ENCODE measurements around the gene CTSS.

The CTSS gene

GRCh38 chr1:150763018-150763417 is 2.6 kb downstream of the CTSS start:
- H4K20me1 ChIP-seq (ENCODE audit: insufficient read depth, low read length), result no peaks in the 10 kb centered on the region
- peaks cover 4% of the 10 kb centered on the region; the same call in 1 of the 2 replicates for H3F3A ChIP-seq (ENCODE audit: insufficient read depth, low read length)
- H3K27me3 ChIP-seq (replicated peaks; ENCODE audit: insufficient read depth, low read length), result no peaks in the 10 kb centered on the region
- H3K9me3 ChIP-seq (replicated peaks; ENCODE audit: insufficient read depth, low read length), result no peaks in the 10 kb centered on the region
- H3K4me3 ChIP-seq (ENCODE audit: low read length), result no peak overlapping the region
- H3K27ac ChIP-seq (ENCODE audit: low read length), result no peak overlapping the region
- H3K4me2 ChIP-seq (ENCODE audit: low read depth, low read length), result no peak overlapping the region
- H3K9me2 ChIP-seq (replicated peaks; ENCODE audit: insufficient read depth, low read length), result no peaks in the 10 kb centered on the region
- H3K36me3 ChIP-seq (replicated peaks; ENCODE audit: insufficient read depth, low read length), result no peaks in the 10 kb centered on the region
- no peak for TF ChIP-seq EZH2phosphoT487 (IDR thresholded peaks at IDR 0.05; ENCODE audit: low read length)
- TF ChIP-seq EZH2 (optimal IDR thresholded peaks at IDR 0.05; ENCODE audit: low read depth, low read length), result no peak
- TF ChIP-seq, protein P1, sequence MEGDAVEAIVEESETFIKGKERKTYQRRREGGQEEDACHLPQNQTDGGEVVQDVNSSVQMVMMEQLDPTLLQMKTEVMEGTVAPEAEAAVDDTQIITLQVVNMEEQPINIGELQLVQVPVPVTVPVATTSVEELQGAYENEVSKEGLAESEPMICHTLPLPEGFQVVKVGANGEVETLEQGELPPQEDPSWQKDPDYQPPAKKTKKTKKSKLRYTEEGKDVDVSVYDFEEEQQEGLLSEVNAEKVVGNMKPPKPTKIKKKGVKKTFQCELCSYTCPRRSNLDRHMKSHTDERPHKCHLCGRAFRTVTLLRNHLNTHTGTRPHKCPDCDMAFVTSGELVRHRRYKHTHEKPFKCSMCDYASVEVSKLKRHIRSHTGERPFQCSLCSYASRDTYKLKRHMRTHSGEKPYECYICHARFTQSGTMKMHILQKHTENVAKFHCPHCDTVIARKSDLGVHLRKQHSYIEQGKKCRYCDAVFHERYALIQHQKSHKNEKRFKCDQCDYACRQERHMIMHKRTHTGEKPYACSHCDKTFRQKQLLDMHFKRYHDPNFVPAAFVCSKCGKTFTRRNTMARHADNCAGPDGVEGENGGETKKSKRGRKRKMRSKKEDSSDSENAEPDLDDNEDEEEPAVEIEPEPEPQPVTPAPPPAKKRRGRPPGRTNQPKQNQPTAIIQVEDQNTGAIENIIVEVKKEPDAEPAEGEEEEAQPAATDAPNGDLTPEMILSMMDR (IDR thresholded peaks at IDR 0.05; ENCODE audit: low read length), result no peak
- DNase-seq, result no peak
- no peak overlapping the region for H2AFZ ChIP-seq (ENCODE audit: low read length)
- H3K9ac ChIP-seq (ENCODE audit: low read length), result no peak overlapping the region
- peaks cover 7% of the 10 kb centered on the region; the same call in 1 of the 2 replicates for H3K4me1 ChIP-seq (ENCODE audit: low read length)
- H3K79me2 ChIP-seq (ENCODE audit: low read length), result no peaks in the 10 kb centered on the region

DNA sequence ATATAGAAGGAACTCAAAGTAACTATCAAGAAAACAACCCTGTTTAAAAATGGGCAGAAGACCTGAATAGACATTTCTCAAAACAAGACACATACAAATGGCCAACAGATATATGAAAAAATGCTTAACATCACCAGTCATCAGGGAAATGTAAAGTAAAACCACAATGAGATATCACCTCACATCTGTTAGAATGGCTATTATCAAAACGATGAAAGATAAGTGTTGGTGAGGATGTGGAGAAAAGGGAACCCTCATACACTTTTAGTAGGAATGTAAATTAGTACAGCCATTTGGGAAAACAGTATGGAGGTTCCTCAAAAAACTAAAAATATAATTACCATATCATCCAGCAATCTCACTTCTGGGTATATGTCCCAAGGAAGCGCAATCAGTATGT is 3.0 kb downstream of the CTSS start:
- no peaks in the 10 kb centered on the region for H3K9me3 ChIP-seq (replicated peaks; ENCODE audit: insufficient read depth, low read length)
- H3K79me2 ChIP-seq (ENCODE audit: low read length), result no peaks in the 10 kb centered on the region
- no peak for DNase-seq
- H3K27me3 ChIP-seq (replicated peaks; ENCODE audit: insufficient read depth, low read length), result no peaks in the 10 kb centered on the region
- TF ChIP-seq EZH2phosphoT487 (IDR thresholded peaks at IDR 0.05; ENCODE audit: low read length) (no peak), EZH2 (optimal IDR thresholded peaks at IDR 0.05; ENCODE audit: low read depth, low read length) (no peak)
- TF ChIP-seq, protein P1 (IDR thresholded peaks at IDR 0.05; ENCODE audit: low read length), result no peak
- peaks cover 7% of the 10 kb centered on the region; the same call in 1 of the 2 replicates for H3K4me1 ChIP-seq (ENCODE audit: low read length)
- no peak overlapping the region for H3K4me2 ChIP-seq (ENCODE audit: low read depth, low read length)
- H3K9me2 ChIP-seq (replicated peaks; ENCODE audit: insufficient read depth, low read length), result no peaks in the 10 kb centered on the region
- no peaks in the 10 kb centered on the region for H4K20me1 ChIP-seq (ENCODE audit: insufficient read depth, low read length)
- no peaks in the 10 kb centered on the region for H3K36me3 ChIP-seq (replicated peaks; ENCODE audit: insufficient read depth, low read length)
- peaks cover 4% of the 10 kb centered on the region; the same call in 1 of the 2 replicates for H3F3A ChIP-seq (ENCODE audit: insufficient read depth, low read length)
- H3K9ac ChIP-seq (ENCODE audit: low read length), result no peak overlapping the region
- no peak overlapping the region for H2AFZ ChIP-seq (ENCODE audit: low read length)
- H3K4me3 ChIP-seq (ENCODE audit: low read length), result no peak overlapping the region
- H3K27ac ChIP-seq (ENCODE audit: low read length), result no peak overlapping the region

DNA sequence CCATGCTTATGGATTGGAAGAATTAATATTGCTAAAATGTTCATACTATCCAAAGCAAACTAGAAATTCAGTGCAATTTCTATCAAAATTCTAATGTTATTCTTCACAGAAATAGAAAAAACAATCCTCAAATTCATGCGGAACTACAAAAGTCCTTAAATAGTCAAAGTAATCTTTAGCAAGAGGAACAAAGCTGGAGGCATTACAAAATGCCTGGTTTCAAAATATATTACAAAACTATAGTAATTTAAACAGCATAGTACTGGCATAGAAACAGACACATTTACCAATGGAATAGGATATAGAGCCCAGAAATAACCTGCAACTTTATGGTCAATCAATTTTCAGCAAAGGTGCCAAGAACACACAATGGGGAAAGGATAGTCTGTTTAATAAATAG is 3.8 kb downstream of the CTSS start:
- Histone ChIP-seq H3F3A (ENCODE audit: insufficient read depth, low read length) (peaks cover 4% of the 10 kb centered on the region; the same call in 1 of the 2 replicates), H3K4me3 (ENCODE audit: low read length) (no peak overlapping the region), H3K4me2 (ENCODE audit: low read depth, low read length) (no peak overlapping the region), H3K9me2 (replicated peaks; ENCODE audit: insufficient read depth, low read length) (no peaks in the 10 kb centered on the region), H3K36me3 (replicated peaks; ENCODE audit: insufficient read depth, low read length) (no peaks in the 10 kb centered on the region), H4K20me1 (ENCODE audit: insufficient read depth, low read length) (no peaks in the 10 kb centered on the region), H3K9ac (ENCODE audit: low read length) (no peak overlapping the region), H3K4me1 (ENCODE audit: low read length) (peaks cover 7% of the 10 kb centered on the region; the same call in 1 of the 2 replicates), H3K27ac (ENCODE audit: low read length) (no peak overlapping the region), H3K9me3 (replicated peaks; ENCODE audit: insufficient read depth, low read length) (no peaks in the 10 kb centered on the region), H3K79me2 (ENCODE audit: low read length) (no peaks in the 10 kb centered on the region), H3K27me3 (replicated peaks; ENCODE audit: insufficient read depth, low read length) (no peaks in the 10 kb centered on the region), H2AFZ (ENCODE audit: low read length) (no peak overlapping the region)
- no peak for DNase-seq
- no peak for TF ChIP-seq EZH2 (optimal IDR thresholded peaks at IDR 0.05; ENCODE audit: low read depth, low read length)
- TF ChIP-seq, protein P1 (IDR thresholded peaks at IDR 0.05; ENCODE audit: low read length), result no peak
- no peak for TF ChIP-seq EZH2phosphoT487 (IDR thresholded peaks at IDR 0.05; ENCODE audit: low read length)

Data from MM.1S (cell line).